ENCODE data around the gene LHX6.

Gene LHX6

DNA sequence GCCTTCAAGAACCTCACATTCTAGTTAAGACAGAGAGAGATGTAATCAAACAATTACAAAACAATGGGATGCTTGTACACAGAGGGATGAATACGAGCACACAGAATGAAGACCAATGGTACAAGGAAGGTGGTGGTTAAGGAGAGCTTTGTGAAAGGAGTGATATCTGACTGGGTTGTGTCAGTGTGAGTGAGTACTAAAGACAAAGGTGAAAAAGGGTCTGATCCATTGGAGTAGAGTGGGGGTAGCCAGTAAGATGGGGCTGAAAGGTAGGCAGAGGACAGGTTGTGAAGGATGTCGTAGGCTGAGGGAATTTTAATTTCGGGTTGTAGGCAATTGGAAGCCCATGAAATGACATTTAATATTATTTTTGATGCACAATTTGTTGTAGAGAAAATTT, 26.0 kb upstream of the LHX6 start:
- H3K4me3 ChIP-seq (ENCODE audit: low read depth, low read length): no peak overlapping the region
- TF ChIP-seq CTCF (IDR thresholded peaks at IDR 0.05; ENCODE audit: borderline replicate concordance, insufficient read depth, low read depth, low read length): no peak

GRCh38 chr9:122252796-122253195, 24.0 kb upstream of the LHX6 start:
- no peak for TF ChIP-seq CTCF (IDR thresholded peaks at IDR 0.05; ENCODE audit: borderline replicate concordance, insufficient read depth, low read depth, low read length)
- H3K4me3 ChIP-seq (ENCODE audit: low read depth, low read length): no peak overlapping the region

DNA sequence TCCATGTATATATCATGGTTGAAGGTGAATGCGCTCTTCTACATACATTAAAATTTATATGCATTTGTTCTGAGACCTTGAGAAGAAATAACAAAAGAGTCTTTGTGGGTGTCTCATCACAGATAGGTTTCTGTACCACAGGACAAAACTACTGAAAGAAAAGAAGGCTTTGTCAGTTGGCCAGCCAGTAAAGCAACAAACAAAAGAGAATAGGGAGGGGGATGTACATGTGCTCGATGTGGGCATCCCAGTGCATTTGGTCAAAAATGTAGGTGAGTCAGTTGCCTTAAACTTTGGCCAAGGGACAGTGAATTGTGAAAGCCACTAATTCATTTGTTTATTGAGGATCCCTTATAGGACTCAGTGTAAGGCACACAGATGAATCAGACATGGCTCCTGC, 22.6 kb upstream of the LHX6 start:
- no peak overlapping the region for H3K4me3 ChIP-seq (ENCODE audit: low read depth, low read length)
- no peak for TF ChIP-seq CTCF (IDR thresholded peaks at IDR 0.05; ENCODE audit: borderline replicate concordance, insufficient read depth, low read depth, low read length)

GRCh38 chr9:122248448-122248865, 19.7 kb upstream of the LHX6 start:
- no peak overlapping the region for H3K4me3 ChIP-seq (ENCODE audit: low read depth, low read length)
- TF ChIP-seq CTCF (IDR thresholded peaks at IDR 0.05; ENCODE audit: borderline replicate concordance, insufficient read depth, low read depth, low read length): no peak

DNA sequence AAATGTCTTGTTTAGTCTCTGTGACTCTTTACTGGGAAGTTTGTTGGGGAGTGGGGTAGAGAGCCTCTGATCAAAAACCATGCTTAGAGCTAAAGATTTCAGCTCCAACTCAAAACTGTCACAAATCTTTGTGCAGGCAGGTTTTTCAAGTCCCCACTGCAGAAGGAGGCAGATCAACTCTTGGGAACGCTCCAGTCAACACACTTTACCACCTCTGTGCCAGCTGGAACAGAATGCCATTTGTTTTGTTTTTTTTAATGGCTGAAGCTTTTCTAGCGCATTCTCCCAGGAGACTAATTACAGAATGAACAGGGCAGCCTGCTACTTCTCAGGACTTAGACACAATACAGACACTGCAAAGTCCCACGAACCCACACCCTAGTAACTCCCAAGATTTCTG, 17.9 kb upstream of the LHX6 start:
- no peak overlapping the region for H3K4me3 ChIP-seq (ENCODE audit: low read depth, low read length)
- no peak for TF ChIP-seq CTCF (IDR thresholded peaks at IDR 0.05; ENCODE audit: borderline replicate concordance, insufficient read depth, low read depth, low read length)

- TF ChIP-seq CTCF (IDR thresholded peaks at IDR 0.05; ENCODE audit: borderline replicate concordance, insufficient read depth, low read depth, low read length): no peak
- H3K4me3 ChIP-seq (ENCODE audit: low read depth, low read length): no peak overlapping the region
These were observed 15.6 kb upstream of the LHX6 start for GRCh38 chr9:122244349-122244748.

DNA sequence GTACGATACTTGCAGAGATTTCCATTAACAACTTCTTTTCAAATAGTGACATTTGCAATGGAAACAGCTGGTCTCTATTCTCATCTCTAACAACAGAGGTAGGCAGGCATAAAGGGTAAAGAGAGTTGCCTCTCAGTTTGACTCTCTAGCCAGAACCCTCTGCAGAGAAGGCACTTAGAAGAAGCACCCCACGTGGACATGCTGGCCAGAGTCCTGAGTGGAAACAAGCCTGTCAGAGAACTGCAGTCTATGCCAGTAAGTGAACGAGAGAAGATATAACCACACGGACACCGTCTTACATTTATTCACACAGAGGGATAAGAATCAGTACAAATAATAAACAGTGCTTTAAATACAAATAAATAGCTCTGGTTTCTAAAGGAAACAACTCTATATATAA, 11.0 kb upstream of the LHX6 start:
- TF ChIP-seq CTCF (IDR thresholded peaks at IDR 0.05; ENCODE audit: borderline replicate concordance, insufficient read depth, low read depth, low read length): no peak
- no peak overlapping the region for H3K4me3 ChIP-seq (ENCODE audit: low read depth, low read length)

All from GM12875 (cell line).